ENCODE results near the gene ADRB1.

The ADRB1 gene

DNA sequence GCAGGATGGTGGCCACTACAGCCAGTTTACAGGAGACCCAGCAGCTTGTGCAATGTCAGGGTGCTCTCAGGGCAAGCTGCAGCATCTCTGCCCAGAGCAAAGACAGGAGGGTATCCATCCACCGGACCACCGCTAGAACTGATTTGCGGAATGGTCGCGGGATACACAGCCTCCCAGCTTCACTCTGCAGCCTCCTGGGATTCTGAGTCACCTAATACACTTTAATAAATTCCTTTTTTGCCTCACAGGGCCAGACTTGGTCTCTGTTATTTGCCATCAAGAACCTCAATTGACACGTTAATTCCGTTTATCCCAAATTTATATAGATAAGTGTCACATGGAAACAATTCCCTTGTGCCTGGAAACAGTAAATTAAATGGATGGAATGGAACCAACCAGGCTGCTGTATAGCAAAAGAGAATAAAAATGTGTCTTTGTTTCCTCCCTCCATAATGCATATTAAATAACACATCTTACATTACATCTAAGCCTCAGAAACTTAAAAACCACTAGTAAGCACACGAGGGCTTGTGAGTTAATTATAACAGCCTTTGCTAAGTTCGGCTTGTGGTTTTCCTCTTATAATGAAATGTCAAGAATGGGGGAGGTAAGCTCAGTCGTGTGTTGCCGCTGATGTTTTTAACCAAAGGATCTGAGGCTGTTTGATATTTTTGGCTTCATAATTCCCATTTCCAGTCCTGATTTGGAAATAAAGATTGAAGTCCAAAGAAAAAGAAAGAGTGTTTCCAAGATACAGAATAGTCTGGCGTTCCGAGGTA, 52.1 kb downstream of the ADRB1 start:
- DNase-seq, result no peak
